ENCODE data around the gene CACNG4. TPM values are rescaled to one million over a fixed set of nuclear protein-coding genes. Genes with fewer than 3 reads are reported as not detected.

CACNG4 gene
- total RNA-seq, 1 experiment from 2014 or later, result not detected

- Histone ChIP-seq H3K27ac (ENCODE audit: low read depth, low read length) (no peak overlapping the region), H3K27me3 (ENCODE audit: insufficient read depth, low read length) (no peaks in the 10 kb centered on the region), H3K36me3 (ENCODE audit: control insufficient read depth in 1 of 2, insufficient read depth in 2 of 2, low read length in 2 of 2) (no peaks in the 10 kb centered on the region), H2AFZ (ENCODE audit: low read depth, low read length, poor library complexity, severe bottlenecking) (no peak overlapping the region), H3K9me2 (ENCODE audit: insufficient read depth) (no peaks in the 10 kb centered on the region), H3K9me3 (ENCODE audit: control insufficient read depth in 1 of 2, insufficient read depth in 1 of 2, low read depth in 1 of 2, low read length in 2 of 2) (no peaks in the 10 kb centered on the region), H3K4me2 (ENCODE audit: low read length) (no peak overlapping the region), H3K79me2 (ENCODE audit: insufficient read depth, low read length) (no peaks in the 10 kb centered on the region), H3K9ac (ENCODE audit: low read length) (no peak overlapping the region), H3K4me3 (replicated peaks in 1 of 2; ENCODE audit: low read depth in 1 of 2, low read length in 2 of 2) (no peak overlapping the region), H4K20me1 (ENCODE audit: insufficient read depth) (no peaks in the 10 kb centered on the region), H3K4me1 (ENCODE audit: control insufficient read depth in 1 of 2, insufficient read depth in 2 of 2, low read length in 2 of 2) (no peaks in the 10 kb centered on the region)
- ATAC-seq (no peak), DNase-seq (ENCODE audit: low read depth, low spot score) (no peak)
- TF ChIP-seq ELF1 (IDR thresholded peaks at IDR 0.05; ENCODE audit: borderline replicate concordance, low read depth) (no peak), SIN3A (IDR thresholded peaks at IDR 0.05; ENCODE audit: low read depth) (no peak), TCF7L2 (IDR thresholded peaks at IDR 0.05; ENCODE audit: borderline replicate concordance, extremely low read depth, insufficient read depth, insufficient read length) (no peak), REST (IDR thresholded peaks at IDR 0.05; ENCODE audit: low read depth) (no peak), ZNF274 (IDR thresholded peaks at IDR 0.05; ENCODE audit: low read depth, low read length) (no peak), SRF (IDR thresholded peaks at IDR 0.05; ENCODE audit: low read depth) (no peak), POLR2A (IDR thresholded peaks at IDR 0.05; ENCODE audit: borderline replicate concordance, extremely low read depth, insufficient read depth, insufficient read length) (no peak), EZH2phosphoT487 (IDR thresholded peaks at IDR 0.05; ENCODE audit: borderline replicate concordance) (no peak), CBX3 (IDR thresholded peaks at IDR 0.05; ENCODE audit: low read depth) (no peak), RAD21 (IDR thresholded peaks at IDR 0.05; ENCODE audit: low read depth) (no peak), JUND (IDR thresholded peaks at IDR 0.05) (no peak), POLR2AphosphoS5 (IDR thresholded peaks at IDR 0.05; ENCODE audit: low read depth, low read length) (no peak), ZFX (IDR thresholded peaks at IDR 0.05) (no peak)
- TF ChIP-seq, protein P1, sequence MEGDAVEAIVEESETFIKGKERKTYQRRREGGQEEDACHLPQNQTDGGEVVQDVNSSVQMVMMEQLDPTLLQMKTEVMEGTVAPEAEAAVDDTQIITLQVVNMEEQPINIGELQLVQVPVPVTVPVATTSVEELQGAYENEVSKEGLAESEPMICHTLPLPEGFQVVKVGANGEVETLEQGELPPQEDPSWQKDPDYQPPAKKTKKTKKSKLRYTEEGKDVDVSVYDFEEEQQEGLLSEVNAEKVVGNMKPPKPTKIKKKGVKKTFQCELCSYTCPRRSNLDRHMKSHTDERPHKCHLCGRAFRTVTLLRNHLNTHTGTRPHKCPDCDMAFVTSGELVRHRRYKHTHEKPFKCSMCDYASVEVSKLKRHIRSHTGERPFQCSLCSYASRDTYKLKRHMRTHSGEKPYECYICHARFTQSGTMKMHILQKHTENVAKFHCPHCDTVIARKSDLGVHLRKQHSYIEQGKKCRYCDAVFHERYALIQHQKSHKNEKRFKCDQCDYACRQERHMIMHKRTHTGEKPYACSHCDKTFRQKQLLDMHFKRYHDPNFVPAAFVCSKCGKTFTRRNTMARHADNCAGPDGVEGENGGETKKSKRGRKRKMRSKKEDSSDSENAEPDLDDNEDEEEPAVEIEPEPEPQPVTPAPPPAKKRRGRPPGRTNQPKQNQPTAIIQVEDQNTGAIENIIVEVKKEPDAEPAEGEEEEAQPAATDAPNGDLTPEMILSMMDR (IDR thresholded peaks at IDR 0.05 in 2 of 3, conservative IDR thresholded peaks at IDR 0.05 in 1 of 3; ENCODE audit: borderline replicate concordance in 1 of 3, insufficient read depth in 1 of 3, low read depth in 2 of 3, low read length in 2 of 3), result no peak
- TF ChIP-seq, protein P2, sequence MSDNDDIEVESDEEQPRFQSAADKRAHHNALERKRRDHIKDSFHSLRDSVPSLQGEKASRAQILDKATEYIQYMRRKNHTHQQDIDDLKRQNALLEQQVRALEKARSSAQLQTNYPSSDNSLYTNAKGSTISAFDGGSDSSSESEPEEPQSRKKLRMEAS (IDR thresholded peaks at IDR 0.05), result no peak
- RAD21 ChIA-PET (ENCODE audit: low non-redundant PET in 1 of 2, low total read pairs in 2 of 2, uncharacterized antibody in 2 of 2, unreplicated experiment in 2 of 2), result interaction anchor here in 1 of 2 experiments (0.6 kb wide), 1 partner anchor 141 kb away, joined by 3 read pairs; no protein-coding TSS in a partner anchor
- POLR2A ChIA-PET, result no interaction called here
- CTCF ChIA-PET, result interaction anchor here (0.6 kb wide), 1 partner anchor 33 kb away, joined by 3 read pairs; no protein-coding TSS in a partner anchor
- BruUV-seq (replicated peaks), result no TSS peak
- intact Hi-C loops (cut with micrococcal nuclease), result no loop called here
These were observed 103.3 kb downstream of the CACNG4 start for GRCh38 chr17:67067571-67068482.

Measured in HCT116 (cell line).